Neural cell (in vitro differentiated cells): ENCODE data around the gene WDR82. TPM values are rescaled to one million over a fixed set of nuclear protein-coding genes. Genes with fewer than 3 reads are reported as not detected.

Experiments used
- H2AFZ ChIP-seq: fragments of 200-600, 300-800 bp; sonication (generic), shearing (Covaris generic); 2 replicates; pipeline ENCODE4 v1.6.0; 2014; ENCODE audit warnings: low read depth, mild to moderate bottlenecking, antibody characterized with exemption, low read length, moderate library complexity
- H3F3A ChIP-seq: fragments of 200-600 bp; shearing (Covaris generic); 2 replicates; pipeline ENCODE4 v1.6.1; 2016; ENCODE audit warnings: mild to moderate bottlenecking, moderate library complexity, mixed read lengths, antibody characterized with exemption, low read length; ENCODE audit not compliant: insufficient read depth, poor library complexity, severe bottlenecking
- H3K27ac ChIP-seq: fragments of 200-600, 300-800 bp; sonication (generic), shearing (Covaris generic); 2 replicates; pipeline ENCODE4 v1.5.1; 2014; ENCODE audit warnings: mild to moderate bottlenecking, low read length, moderate library complexity
- H3K27me3 ChIP-seq: fragments of 300-800, 200-600 bp; sonication (generic), shearing (Covaris generic); 2 replicates; pipeline ENCODE4 v1.6.0; 2014; ENCODE audit warnings: mild to moderate bottlenecking, low read depth, low read length, moderate library complexity; ENCODE audit not compliant: insufficient read depth
- H3K36me3 ChIP-seq: fragments of 300-800, 200-600 bp; sonication (generic), shearing (Covaris generic); 2 replicates; pipeline ENCODE4 v1.5.1; 2014; ENCODE audit warnings: mild to moderate bottlenecking, antibody characterized with exemption, low read length, moderate library complexity; ENCODE audit not compliant: insufficient read depth
- H3K4me2 ChIP-seq: fragments of 300-800, 200-600 bp; sonication (generic), shearing (Covaris generic); 2 replicates; pipeline ENCODE4 v1.6.0; 2014; ENCODE audit warnings: mild to moderate bottlenecking, low read length
- H3K4me3 ChIP-seq: fragments of 300-800, 200-600 bp; sonication (generic), shearing (Covaris generic); 2 replicates; pipeline ENCODE4 v1.5.1; 2014; ENCODE audit warnings: mild to moderate bottlenecking, low read length, moderate library complexity
- H3K79me2 ChIP-seq: fragments of 200-600 bp; shearing (Covaris generic); replicated peaks from 2 replicates; pipeline ENCODE4 v1.6.0; 2014; ENCODE audit warnings: mild to moderate bottlenecking, low read length, moderate library complexity; ENCODE audit not compliant: insufficient read depth
- H3K9ac ChIP-seq: fragments of 300-800, 200-600 bp; sonication (generic), shearing (Covaris generic); 2 replicates; pipeline ENCODE4 v1.6.1; 2016; ENCODE audit warnings: mild to moderate bottlenecking, low read length, mixed read lengths
- H3K9me2 ChIP-seq: fragments of 200-600 bp; shearing (Covaris generic); 2 replicates; pipeline ENCODE4 v1.6.1; 2016; ENCODE audit warnings: mild to moderate bottlenecking, low read length, mixed read lengths; ENCODE audit not compliant: insufficient read depth
- H3K9me3 ChIP-seq: fragments of 200-600, 300-800 bp; sonication (generic), shearing (Covaris generic); 2 replicates; pipeline ENCODE4 v1.6.1; 2016; ENCODE audit warnings: mild to moderate bottlenecking, mixed run types, low read length, moderate library complexity, mixed read lengths
- H4K20me1 ChIP-seq: fragments of 200-600 bp; shearing (Covaris generic); 2 replicates; pipeline ENCODE4 v1.6.1; 2016; ENCODE audit warnings: mild to moderate bottlenecking, mixed run types; ENCODE audit not compliant: insufficient read depth
- EP300 ChIP-seq: fragments of 450-650 bp; conservative IDR thresholded peaks from 2 replicates; pipeline ENCODE4 v1.6.1; 2014; ENCODE audit warnings: antibody characterized with exemption, mild to moderate bottlenecking, moderate library complexity; ENCODE audit not compliant: poor library complexity, severe bottlenecking
- EZH2 ChIP-seq: fragments of 200-600, 300-800 bp; shearing (Covaris generic), sonication (generic); IDR thresholded peaks from 2 replicates; pipeline ENCODE4 v1.6.1; 2014; ENCODE audit warnings: antibody characterized with exemption, low read length, borderline replicate concordance, mild to moderate bottlenecking; ENCODE audit not compliant: insufficient read depth, poor library complexity, severe bottlenecking
- MXI1 ChIP-seq: fragments of 450-650 bp; conservative IDR thresholded peaks from 2 replicates; pipeline ENCODE4 v1.6.1; 2014; ENCODE audit warnings: antibody characterized with exemption, mild to moderate bottlenecking; ENCODE audit not compliant: poor library complexity, severe bottlenecking
- POLR2AphosphoS5 ChIP-seq: IDR thresholded peaks from 2 replicates; pipeline ENCODE4 v1.6.1; 2012
- RAD21 ChIP-seq: fragments of 450-650 bp; conservative IDR thresholded peaks from 2 replicates; pipeline ENCODE4 v1.6.1; 2014; ENCODE audit warnings: antibody characterized with exemption, mild to moderate bottlenecking, moderate library complexity
- SMC3 ChIP-seq: fragments of 450-650 bp; conservative IDR thresholded peaks from 2 replicates; pipeline ENCODE4 v1.6.1; 2014; ENCODE audit warnings: antibody characterized with exemption, mild to moderate bottlenecking, moderate library complexity; ENCODE audit not compliant: poor library complexity
- TAF1 ChIP-seq: IDR thresholded peaks from 2 replicates; pipeline ENCODE4 v1.6.1; 2012; ENCODE audit warnings: low read depth
- polyA plus RNA-seq: library from polyadenylated mRNA; depleted of rRNA; stranded (reverse); fragments of >200 nt; gene quantifications from 2 replicates; pipeline ENCODE4 v1.2.3, GENCODE V29; 2014
- TF ChIP-seq, protein P1 (sequence below): IDR thresholded peaks from 2 replicates; pipeline ENCODE4 v1.6.1; 2012; ENCODE audit warnings: borderline replicate concordance
- TF ChIP-seq, protein P2 (sequence below): fragments of 450-650 bp; IDR thresholded peaks from 2 replicates; pipeline ENCODE4 v1.5.1; 2014; ENCODE audit warnings: antibody characterized with exemption, mild to moderate bottlenecking, moderate library complexity; ENCODE audit not compliant: poor library complexity, severe bottlenecking

WDR82 gene
- polyA plus RNA-seq, 1 donor from 2014 or later = 163 TPM

DNA sequence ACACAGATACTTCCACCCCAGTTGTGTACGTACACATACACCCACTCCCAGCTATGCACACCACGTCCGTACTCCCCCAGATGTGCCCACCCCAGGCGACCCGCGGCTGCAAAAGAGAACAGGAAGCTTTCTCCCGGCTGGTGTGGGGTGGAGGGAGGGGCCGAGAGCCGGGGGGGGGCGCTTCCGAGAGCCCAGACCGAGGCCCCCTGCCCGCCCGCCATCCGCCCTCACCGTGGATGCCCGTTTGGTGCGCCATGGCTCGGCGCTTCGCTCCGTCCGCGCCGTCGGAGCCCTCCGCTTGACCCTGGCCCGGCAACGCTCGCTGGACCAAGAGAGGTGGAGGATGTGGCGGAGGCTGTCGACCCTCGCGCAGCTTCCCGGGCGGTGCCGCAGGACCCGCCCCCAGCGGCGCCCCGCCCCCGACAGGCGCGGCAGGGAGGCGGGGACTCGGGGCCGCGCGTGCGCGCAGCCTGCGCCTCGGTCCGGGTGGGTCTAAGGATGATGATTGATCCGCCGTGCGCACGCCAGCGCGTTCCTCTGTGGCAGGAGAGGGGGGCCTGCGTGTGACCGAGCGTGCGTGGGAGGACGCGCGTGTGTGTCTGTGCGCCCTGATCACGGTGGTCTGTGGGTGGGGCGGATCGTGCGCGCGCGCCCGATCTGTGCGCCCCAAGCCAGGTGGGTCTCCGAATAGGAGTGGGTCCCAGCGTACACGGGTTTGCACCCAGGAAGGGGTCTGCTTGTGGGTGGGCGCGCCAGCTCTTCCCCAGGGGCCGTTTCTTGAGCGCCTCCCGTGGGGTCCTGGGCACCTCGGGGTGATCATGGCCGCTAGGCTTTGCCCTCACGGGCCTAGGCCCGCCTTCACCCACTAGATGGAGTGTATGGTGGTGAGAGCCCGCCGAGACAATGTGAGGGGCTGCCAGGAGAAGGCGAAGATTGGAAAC lies 39.4 kb downstream of the WDR82 start, which contains the start of gene TWF2:
TWF2 (minus strand) TSS at position 398 of the 941 bp plus-strand sequence; CDS start at position 256, 142 bp downstream.
- Histone ChIP-seq H3F3A (no peaks in the 10 kb centered on the region), H3K4me3 (peak within 1 kb of the TSS; percentile 96), H4K20me1 (no peaks in the 10 kb centered on the region), H2AFZ (peak within 1 kb of the TSS; percentile 83), H3K9ac (peak within 1 kb of the TSS; percentile 90), H3K9me2 (no peaks in the 10 kb centered on the region), H3K79me2 (peaks cover 13% of the 10 kb centered on the region), H3K4me2 (peak within 1 kb of the TSS; percentile 96), H3K9me3 (no peaks in the 10 kb centered on the region), H3K27me3 (peaks cover 7% of the 10 kb centered on the region), H3K27ac (peak within 1 kb of the TSS; percentile 77), H3K36me3 (no peaks in the 10 kb centered on the region)
- TF ChIP-seq RAD21 (peak; percentile 45), EP300 (peak; percentile 48), SMC3 (peak; percentile 57), TAF1 (no peak), EZH2 (no peak), MXI1 (peak; percentile 75), POLR2AphosphoS5 (peak; percentile 89)
- TF ChIP-seq, protein P1, sequence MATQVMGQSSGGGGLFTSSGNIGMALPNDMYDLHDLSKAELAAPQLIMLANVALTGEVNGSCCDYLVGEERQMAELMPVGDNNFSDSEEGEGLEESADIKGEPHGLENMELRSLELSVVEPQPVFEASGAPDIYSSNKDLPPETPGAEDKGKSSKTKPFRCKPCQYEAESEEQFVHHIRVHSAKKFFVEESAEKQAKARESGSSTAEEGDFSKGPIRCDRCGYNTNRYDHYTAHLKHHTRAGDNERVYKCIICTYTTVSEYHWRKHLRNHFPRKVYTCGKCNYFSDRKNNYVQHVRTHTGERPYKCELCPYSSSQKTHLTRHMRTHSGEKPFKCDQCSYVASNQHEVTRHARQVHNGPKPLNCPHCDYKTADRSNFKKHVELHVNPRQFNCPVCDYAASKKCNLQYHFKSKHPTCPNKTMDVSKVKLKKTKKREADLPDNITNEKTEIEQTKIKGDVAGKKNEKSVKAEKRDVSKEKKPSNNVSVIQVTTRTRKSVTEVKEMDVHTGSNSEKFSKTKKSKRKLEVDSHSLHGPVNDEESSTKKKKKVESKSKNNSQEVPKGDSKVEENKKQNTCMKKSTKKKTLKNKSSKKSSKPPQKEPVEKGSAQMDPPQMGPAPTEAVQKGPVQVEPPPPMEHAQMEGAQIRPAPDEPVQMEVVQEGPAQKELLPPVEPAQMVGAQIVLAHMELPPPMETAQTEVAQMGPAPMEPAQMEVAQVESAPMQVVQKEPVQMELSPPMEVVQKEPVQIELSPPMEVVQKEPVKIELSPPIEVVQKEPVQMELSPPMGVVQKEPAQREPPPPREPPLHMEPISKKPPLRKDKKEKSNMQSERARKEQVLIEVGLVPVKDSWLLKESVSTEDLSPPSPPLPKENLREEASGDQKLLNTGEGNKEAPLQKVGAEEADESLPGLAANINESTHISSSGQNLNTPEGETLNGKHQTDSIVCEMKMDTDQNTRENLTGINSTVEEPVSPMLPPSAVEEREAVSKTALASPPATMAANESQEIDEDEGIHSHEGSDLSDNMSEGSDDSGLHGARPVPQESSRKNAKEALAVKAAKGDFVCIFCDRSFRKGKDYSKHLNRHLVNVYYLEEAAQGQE = peak; percentile 23
- TF ChIP-seq, protein P2, sequence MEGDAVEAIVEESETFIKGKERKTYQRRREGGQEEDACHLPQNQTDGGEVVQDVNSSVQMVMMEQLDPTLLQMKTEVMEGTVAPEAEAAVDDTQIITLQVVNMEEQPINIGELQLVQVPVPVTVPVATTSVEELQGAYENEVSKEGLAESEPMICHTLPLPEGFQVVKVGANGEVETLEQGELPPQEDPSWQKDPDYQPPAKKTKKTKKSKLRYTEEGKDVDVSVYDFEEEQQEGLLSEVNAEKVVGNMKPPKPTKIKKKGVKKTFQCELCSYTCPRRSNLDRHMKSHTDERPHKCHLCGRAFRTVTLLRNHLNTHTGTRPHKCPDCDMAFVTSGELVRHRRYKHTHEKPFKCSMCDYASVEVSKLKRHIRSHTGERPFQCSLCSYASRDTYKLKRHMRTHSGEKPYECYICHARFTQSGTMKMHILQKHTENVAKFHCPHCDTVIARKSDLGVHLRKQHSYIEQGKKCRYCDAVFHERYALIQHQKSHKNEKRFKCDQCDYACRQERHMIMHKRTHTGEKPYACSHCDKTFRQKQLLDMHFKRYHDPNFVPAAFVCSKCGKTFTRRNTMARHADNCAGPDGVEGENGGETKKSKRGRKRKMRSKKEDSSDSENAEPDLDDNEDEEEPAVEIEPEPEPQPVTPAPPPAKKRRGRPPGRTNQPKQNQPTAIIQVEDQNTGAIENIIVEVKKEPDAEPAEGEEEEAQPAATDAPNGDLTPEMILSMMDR = peak; percentile 68

DNA sequence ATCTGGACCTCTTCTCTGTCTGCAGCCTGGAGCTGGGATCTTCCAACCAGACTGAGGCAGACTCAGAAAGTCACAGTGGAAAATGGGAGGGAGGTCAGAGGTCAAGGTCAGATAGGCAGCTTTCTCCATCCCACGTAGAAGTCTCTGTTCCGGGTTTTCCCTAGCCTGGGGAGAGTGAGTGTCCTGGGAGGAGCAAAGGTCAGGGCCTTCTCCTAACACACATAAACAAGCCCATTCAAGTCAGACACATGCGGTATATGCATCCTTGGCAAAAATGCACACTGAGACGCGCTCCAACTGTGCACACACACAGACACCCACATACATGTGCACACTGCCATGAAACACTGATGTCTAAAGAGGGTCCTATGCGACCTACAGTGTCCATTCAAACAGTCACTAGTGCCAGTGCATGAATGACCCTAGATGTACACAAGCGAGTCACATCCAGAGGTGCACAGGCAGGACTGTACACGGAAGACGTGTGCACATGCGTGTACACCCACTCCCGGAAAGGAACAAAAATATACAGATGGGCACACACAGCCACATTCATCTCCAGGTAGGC lies 40.2 kb downstream of the WDR82 start:
- no peaks in the 10 kb centered on the region for H3K36me3 ChIP-seq
- H4K20me1 ChIP-seq = no peaks in the 10 kb centered on the region
- H3K9me3 ChIP-seq = no peaks in the 10 kb centered on the region
- peak overlapping the region; percentile 70 for H3K27ac ChIP-seq
- TF ChIP-seq MXI1 (peak; percentile 50), EP300 (no peak)
- peaks cover 13% of the 10 kb centered on the region for H3K79me2 ChIP-seq
- H3K9ac ChIP-seq = peak overlapping the region; percentile 90
- peak overlapping the region; percentile 24 for H2AFZ ChIP-seq
- H3K4me3 ChIP-seq = peak overlapping the region; percentile 96
- peak overlapping the region; percentile 96 for H3K4me2 ChIP-seq
- no peaks in the 10 kb centered on the region for H3K9me2 ChIP-seq
- H3K27me3 ChIP-seq = no peaks in the 10 kb centered on the region
- no peaks in the 10 kb centered on the region for H3F3A ChIP-seq
